HK-2 (cell line): ENCODE data around the gene CCNF.
"Not testable (repeated sequence)": the region's sequence is repeated elsewhere in the genome, so short reads cannot be mapped to it uniquely, and the experiment has no call there.

Source experiments
- DNase-seq: peaks from one replicate; pipeline ENCODE4 v3.0.0-alpha.2; 2018; ENCODE audit not compliant: unreplicated experiment

CCNF gene

GRCh38 chr16:2428051-2428783, 1.0 kb upstream of the CCNF start:
- DNase-seq, result peak; percentile 65

GRCh38 chr16:2428784-2429033, 538 bp upstream of the CCNF start:
- DNase-seq, result no peak

- DNase-seq, result no peak
Measured at GRCh38 chr16:2429771-2430663, 770 bp downstream of the CCNF start.

- DNase-seq, result no peak
Measured at GRCh38 chr16:2432286-2432685, 3.0 kb downstream of the CCNF start.

GRCh38 chr16:2432801-2433505, 3.7 kb downstream of the CCNF start:
- no peak for DNase-seq

- not testable (repeated sequence) for DNase-seq
Measured at GRCh38 chr16:2435236-2435635, 6.0 kb downstream of the CCNF start.

GRCh38 chr16:2436110-2436509, 6.9 kb downstream of the CCNF start:
- DNase-seq, result no peak

- no peak for DNase-seq
Measured at GRCh38 chr16:2437032-2437790, 8.0 kb downstream of the CCNF start.

GRCh38 chr16:2438121-2438520, 8.9 kb downstream of the CCNF start:
- no peak for DNase-seq

- no peak for DNase-seq
Measured at GRCh38 chr16:2439598-2439997, 10.4 kb downstream of the CCNF start.

- DNase-seq, result not testable (repeated sequence)
Measured at GRCh38 chr16:2441143-2441804, 12.0 kb downstream of the CCNF start.

GRCh38 chr16:2443555-2443954, 14.3 kb downstream of the CCNF start:
- DNase-seq, result no peak

GRCh38 chr16:2447920-2448583, 18.8 kb downstream of the CCNF start:
- no peak for DNase-seq

- no peak for DNase-seq
Measured at GRCh38 chr16:2449118-2449517, 19.9 kb downstream of the CCNF start.

GRCh38 chr16:2450535-2450934, 21.3 kb downstream of the CCNF start:
- DNase-seq, result no peak

- DNase-seq, result no peak
Measured at GRCh38 chr16:2450975-2451381, 21.7 kb downstream of the CCNF start.

GRCh38 chr16:2451851-2452320, 22.6 kb downstream of the CCNF start:
- no peak for DNase-seq

GRCh38 chr16:2452650-2453049, 23.4 kb downstream of the CCNF start:
- no peak for DNase-seq

- DNase-seq, result no peak
Measured at GRCh38 chr16:2455081-2455845, 26.0 kb downstream of the CCNF start.

- DNase-seq, result no peak
Measured at GRCh38 chr16:2456551-2457153, 27.4 kb downstream of the CCNF start.
